Measurements from ENCODE around the gene TFEB.

Gene TFEB

GRCh38 chr6:41733707-41734665 lies 1.4 kb downstream of the TFEB start:
- DNase-seq (ENCODE audit: extremely low spot score) = peak; percentile 93
- TF ChIP-seq CTCF (IDR thresholded peaks at IDR 0.05; ENCODE audit: control extremely low read depth, extremely low read depth, low read depth, missing control alignments) = no peak
- ChIA-PET POLR2A (interaction anchor here (0.7 to 3.9 kb wide), 7 partner anchors 13 to 400 kb away, joined by 3 to 39 read pairs (median 7); partner anchors contain the start of gene TOMM6), CTCF (interaction anchor here (0.6 to 18.9 kb wide), 21 partner anchors 8 to 311 kb away, joined by 3 to 264 read pairs (median 4); partner anchors contain the start of genes FRS3, PGC and TOMM6)

- DNase-seq (ENCODE audit: extremely low spot score) = no peak
- ChIA-PET POLR2A (interaction anchor here (0.7 to 3.9 kb wide), 5 partner anchors 12 to 54 kb away, joined by 3 to 39 read pairs (median 20); partner anchors contain the start of gene TOMM6), CTCF (interaction anchor here (0.6 to 18.9 kb wide), 16 partner anchors 10 to 312 kb away, joined by 3 to 264 read pairs (median 5); partner anchors contain the start of genes FRS3, PGC and TOMM6)
- TF ChIP-seq CTCF (IDR thresholded peaks at IDR 0.05; ENCODE audit: control extremely low read depth, extremely low read depth, low read depth, missing control alignments) = no peak
These were observed 2.1 kb downstream of the TFEB start for GRCh38 chr6:41733360-41733706.

GRCh38 chr6:41732591-41733359 lies 2.6 kb downstream of the TFEB start:
- DNase-seq (ENCODE audit: extremely low spot score) = peak; percentile 84
- CTCF ChIA-PET = interaction anchor here (1.2 to 18.9 kb wide), 11 partner anchors 10 to 312 kb away, joined by 3 to 264 read pairs (median 13); partner anchors contain the start of genes PGC and TOMM6
- no peak for TF ChIP-seq CTCF (IDR thresholded peaks at IDR 0.05; ENCODE audit: control extremely low read depth, extremely low read depth, low read depth, missing control alignments)
- POLR2A ChIA-PET = interaction anchor here (0.7 to 3.9 kb wide), 4 partner anchors 11 to 39 kb away, joined by 3 to 39 read pairs (median 30); no protein-coding TSS in a partner anchor

- no peak for TF ChIP-seq CTCF (IDR thresholded peaks at IDR 0.05; ENCODE audit: control extremely low read depth, extremely low read depth, low read depth, missing control alignments)
- ChIA-PET CTCF (interaction anchor here (1.3 to 18.9 kb wide), 5 partner anchors 9 to 27 kb away, joined by 3 to 264 read pairs (median 28); partner anchors contain the start of gene PGC), POLR2A (interaction anchor here (1.0 to 3.9 kb wide), 3 partner anchors 11 to 26 kb away, joined by 3 to 39 read pairs (median 3); no protein-coding TSS in a partner anchor)
- no peak for DNase-seq (ENCODE audit: extremely low spot score)
These were observed 3.3 kb downstream of the TFEB start for GRCh38 chr6:41732149-41732548.

GRCh38 chr6:41731561-41732086 lies 3.8 kb downstream of the TFEB start:
- CTCF ChIA-PET = interaction anchor here (6.8 to 18.9 kb wide), 2 partner anchors 17 to 27 kb away, joined by 52 to 264 read pairs; no protein-coding TSS in a partner anchor
- no peak for TF ChIP-seq CTCF (IDR thresholded peaks at IDR 0.05; ENCODE audit: control extremely low read depth, extremely low read depth, low read depth, missing control alignments)
- POLR2A ChIA-PET = interaction anchor here (1.0 to 3.9 kb wide), 3 partner anchors 10 to 26 kb away, joined by 3 to 39 read pairs (median 3); no protein-coding TSS in a partner anchor
- DNase-seq (ENCODE audit: extremely low spot score) = no peak
